GM21528 (cell line): ENCODE data around the gene KLHL17.
"Not testable (repeated sequence)": the region's sequence is repeated elsewhere in the genome, so short reads cannot be mapped to it uniquely, and the experiment has no call there.

Experiments used
- ATAC-seq: cut with Tn5 transposase; IDR thresholded peaks from one replicate; pipeline ENCODE4 v1.9.1; 2021; ENCODE audit warnings: mild to moderate bottlenecking, moderate library complexity; ENCODE audit not compliant: unreplicated experiment, low FRiP score

KLHL17 gene

DNA sequence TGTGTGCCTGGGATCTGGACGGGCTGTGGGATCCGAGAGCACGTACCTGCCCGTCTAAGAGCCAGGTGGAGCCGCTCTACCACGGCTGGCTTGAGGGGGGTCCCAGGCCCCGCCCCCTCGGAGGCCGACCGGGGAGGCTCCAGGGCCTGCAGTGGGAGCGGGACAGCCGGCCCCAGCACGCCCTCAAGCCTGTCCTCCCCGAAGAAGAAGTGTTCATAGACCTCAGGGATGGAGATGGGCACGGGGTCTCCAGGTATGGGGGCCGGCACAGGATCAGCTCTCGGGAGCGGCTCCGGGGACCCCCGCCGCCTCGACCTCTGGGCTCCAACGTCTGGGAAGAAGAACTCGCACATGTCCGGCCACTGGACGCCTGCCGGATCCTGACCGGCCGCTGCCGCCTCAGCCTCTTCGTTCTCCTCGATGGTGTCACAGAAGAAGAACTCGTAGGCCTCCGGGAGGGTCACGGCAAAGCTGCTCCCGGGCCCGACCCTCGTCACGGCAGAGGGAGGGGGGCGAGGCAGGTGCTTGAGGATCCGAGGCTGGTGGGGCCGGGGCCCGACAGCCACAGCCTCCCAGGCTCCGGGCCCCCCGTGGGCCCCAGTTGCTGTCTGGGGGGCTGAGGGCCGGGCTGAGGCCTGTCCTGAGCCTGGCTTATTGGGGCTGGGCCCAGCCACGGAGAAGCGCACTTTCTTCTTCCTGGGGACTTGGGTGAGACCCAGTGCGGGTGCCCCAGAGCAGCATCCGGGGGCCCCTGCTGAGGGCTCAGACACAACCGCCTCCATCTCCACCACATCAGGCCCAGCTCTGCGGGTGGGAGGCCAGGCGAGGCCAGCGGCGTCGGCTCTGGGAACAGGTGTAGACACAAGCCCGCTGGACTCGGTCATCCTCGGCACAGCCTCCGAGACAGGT lies 18.7 kb downstream of the KLHL17 start:
- no peak for ATAC-seq

DNA sequence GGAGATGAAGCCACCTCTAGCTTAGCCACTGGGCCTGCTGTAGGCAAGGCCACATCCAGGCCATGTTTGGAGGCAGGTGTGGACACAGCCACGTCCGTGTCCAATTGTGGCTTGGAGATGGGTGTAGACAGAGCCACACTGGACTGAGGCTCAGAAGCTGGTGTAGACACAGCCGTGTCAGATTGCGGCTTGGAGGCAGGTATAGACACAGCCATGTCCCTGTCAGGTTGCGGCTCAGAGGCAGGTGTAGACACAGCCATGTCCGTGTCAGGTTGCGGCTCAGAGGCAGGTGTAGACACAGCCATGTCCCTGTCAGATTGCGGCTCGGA lies 19.3 kb downstream of the KLHL17 start:
- no peak for ATAC-seq

DNA sequence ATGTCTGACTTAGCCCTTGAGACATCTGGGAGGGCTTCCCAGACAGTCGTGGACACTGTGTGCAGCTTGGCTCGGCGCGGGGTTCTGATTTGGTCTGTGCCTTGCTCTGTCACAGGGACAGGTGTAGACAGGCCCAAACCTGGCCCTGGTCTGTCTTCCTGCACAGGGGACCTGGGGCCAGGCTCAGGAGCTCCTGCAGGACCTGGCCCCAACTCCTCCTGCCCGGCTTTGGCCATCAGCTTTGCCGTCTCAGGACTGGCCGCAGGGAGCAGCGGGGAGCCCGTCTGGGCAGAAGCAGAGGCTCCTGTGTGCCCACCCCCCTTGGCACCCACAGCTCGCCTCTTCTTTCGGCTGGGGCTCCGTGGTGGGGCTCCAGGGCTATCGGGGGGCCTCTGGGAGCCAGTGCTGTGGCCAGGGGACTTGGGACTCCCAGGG lies 19.8 kb downstream of the KLHL17 start:
- no peak for ATAC-seq

DNA sequence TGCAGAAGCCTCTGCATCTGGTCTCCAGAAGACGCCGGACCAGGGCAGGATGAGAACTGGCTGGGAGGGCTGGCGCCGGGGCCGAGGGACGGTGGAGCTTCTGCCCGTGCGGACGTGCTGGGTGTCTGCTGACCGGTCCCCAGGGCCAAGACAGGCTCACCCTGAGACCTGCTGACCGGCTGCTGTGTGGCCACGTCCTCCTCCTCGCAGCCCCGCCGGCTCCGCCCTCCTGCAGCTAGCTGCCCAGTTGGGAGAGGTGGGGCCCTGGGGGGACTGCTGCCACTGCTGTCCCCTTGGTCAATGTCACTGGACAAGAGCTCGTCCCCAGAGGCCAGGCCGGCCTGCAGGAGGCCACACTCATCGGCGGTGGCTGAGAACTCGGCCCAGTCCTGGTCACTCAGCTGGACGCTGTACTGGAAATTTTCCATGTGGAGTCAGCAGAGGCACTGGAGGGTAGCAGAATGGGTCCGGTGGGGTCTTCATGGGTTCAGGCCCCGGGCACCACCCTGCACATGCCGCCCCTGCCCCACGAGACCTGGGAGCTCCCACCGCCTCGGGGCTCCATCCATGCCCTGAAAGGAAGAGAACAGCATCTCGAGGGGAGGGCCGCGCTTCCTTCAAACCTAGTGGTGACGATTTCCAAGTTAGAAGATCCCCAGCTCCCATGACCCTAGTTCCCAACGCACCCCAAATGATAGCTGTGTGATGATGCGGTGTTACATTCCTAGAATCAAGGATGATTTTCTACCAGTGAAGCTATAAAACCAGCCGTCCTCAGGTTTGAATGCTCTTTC lies 20.4 kb downstream of the KLHL17 start:
- no peak for ATAC-seq

DNA sequence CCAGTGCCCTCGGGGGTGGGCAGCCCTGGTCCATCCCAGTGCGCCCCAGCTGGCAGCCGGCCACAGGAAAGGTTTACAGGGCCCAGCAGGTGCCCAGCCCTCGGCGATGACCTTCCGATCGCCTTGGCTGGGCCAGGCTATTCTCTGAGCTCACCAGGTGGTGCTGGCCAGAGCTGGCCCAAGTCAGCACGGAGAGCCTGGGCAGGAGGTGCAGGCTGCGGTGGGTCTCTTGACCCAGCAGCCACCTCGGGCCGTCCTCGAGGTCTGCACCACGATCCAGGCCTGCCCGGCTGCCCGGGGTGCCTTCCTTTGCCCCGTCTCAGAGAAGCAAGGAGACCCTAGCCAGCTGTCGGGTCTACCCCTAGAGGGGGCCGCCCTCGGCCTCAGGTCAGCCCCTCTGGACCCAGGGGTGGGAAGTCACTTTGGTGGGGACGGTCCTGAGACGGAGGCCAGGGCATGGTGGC lies 21.1 kb downstream of the KLHL17 start:
- ATAC-seq = no peak

DNA sequence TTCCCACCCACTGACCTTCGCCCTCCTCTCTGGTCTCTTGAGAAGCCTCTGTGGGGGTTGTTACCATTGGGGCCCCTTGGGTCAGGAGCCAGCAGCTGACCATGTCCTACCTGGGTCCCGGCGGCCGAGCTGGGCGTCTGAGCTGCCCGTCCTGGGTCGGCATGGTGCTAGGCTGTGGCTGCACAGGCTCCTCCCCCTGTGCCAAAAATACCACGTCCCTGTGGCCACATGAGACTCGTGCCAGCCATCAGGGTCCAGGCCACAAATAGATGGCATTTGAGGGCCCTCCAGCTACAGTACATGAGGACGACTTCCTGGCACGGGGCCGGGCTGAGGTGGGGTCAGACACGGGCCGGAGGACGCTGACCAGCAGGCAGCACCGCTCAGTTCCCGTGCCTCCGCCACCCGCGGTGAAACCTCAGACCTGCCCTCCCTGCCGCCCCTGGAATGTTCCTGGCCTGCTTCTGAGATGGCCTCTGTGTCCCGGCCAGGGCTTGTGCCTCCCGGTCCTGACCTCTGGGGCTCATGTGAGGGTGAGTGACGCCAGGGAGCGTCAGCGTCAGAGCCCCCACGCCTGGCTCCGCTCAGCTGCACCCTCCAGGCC lies 21.7 kb downstream of the KLHL17 start, which contains the start of gene PERM1:
PERM1 (minus strand) TSS at position 139 of the 604 bp plus-strand sequence. CDS start 1,064 bp downstream, outside the sequence.
- ATAC-seq = no peak

DNA sequence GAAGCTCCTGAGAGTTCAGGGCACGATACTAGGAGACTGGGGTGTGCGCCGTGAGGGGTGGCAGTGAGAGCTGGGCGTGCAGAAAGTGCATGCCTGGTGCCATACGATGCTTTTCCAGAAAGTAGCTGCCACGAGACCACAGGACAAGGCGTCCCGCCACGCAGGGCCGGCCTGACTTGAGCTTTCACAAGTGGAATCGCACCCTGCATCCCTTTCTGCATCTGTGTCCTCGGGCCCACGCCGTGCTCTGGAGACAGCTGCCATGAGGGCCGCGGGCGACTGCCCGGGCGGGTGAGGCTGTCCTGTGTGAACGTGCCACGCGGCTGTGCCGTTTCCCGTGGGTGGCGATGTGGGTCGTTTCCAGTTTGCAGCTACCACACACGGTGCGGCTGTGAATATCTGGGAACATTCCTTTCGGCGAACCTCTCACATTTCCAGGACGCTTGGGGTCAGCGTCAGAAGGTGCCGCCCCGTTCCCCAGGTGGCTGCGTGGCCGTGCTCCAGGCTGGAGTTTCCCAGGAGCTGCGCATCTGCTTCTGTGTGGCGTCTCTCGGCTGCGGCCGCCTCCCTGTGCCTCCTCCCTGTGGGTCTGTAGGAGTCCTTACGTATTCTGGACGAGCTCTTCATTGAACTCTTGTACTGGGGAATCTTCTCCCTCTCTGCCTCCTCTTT lies 22.5 kb downstream of the KLHL17 start:
- no peak for ATAC-seq

DNA sequence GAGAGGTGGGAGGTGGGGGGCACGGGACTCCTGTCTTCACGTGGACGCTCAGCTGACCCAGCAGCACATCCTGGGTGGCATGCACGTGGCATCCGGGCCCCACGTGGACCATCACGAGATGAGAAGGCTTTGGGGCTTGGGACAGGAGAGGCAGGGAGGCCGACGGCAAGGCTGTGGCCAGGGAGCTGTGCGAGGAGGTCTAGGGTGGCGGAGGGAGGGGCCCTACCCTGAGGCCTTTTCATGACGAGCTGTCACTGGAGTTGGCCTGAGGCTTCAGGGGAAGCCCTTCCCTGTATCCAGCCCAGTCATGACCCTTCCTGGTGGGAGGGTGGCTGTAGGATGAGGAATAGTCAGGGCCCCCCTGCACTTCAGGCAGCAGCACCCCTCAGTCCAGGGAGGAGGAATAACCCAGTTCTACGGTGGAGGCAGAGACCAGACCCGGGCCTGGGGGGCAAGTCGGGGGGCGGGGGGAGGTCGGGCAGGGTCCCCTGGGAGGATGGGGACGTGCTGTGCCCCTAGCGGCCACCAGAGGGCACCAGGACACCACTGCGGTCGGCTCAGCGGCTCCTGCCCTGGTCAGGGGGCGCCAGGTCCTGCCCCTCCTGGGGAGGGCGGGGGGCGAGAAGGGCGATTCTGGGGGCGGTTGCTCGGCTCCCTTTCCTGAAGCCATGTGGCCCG lies 23.6 kb downstream of the KLHL17 start:
- ATAC-seq = no peak

DNA sequence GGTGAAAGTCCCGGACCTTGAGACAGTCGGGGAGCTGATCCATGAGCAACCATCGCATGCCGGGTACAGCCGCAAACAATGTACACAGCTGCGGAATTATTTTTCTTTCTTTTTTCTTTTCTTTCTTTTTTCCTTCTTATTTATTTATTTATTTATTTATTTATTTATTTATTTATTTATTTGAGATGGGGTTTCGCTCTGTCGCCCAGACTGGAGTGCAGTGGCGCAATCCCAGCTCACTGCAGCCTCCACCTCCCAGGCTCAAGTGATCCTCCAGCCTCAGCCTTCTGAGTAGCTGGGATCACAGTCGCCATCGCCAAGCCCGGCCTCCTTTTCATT lies 24.1 kb downstream of the KLHL17 start:
- ATAC-seq = no peak

DNA sequence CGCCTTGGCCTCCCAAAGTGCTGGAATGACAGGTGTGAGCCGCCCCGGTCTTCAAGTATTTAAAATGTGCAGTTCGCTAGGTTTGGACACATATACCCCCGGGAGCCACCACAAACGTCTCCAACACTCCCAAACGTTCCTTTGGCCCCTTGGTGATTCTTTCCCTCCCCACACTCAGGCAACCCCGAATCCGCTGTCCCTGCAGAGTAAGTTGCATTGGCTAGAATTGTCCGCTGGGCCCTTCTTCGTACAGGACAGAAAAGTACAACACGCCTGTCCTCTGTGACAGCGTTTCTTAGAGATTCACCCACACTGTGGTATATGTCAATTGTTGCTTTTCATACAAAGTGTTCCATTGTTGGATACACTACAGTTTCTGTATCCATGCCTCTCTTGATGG lies 24.7 kb downstream of the KLHL17 start:
- no peak for ATAC-seq

DNA sequence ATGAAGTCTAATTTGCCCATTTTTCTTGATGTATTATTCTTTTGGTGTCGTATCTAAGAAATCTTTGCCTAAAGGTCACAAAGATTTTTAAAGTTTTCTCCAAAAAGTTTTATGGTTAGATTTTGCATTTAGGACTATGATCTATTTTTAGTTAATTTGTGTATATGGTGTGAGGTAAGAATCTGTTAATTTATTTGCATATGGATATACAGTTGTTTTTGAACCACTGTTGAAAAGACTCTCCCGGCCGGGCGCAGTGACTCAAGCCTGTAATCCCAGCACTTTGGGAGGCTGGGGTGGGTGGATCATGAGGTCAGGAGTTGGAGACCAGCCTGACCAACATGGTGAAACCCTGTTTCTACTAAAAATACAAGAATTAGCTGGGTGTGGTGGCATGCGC lies 27.7 kb downstream of the KLHL17 start:
- not testable (repeated sequence) for ATAC-seq

DNA sequence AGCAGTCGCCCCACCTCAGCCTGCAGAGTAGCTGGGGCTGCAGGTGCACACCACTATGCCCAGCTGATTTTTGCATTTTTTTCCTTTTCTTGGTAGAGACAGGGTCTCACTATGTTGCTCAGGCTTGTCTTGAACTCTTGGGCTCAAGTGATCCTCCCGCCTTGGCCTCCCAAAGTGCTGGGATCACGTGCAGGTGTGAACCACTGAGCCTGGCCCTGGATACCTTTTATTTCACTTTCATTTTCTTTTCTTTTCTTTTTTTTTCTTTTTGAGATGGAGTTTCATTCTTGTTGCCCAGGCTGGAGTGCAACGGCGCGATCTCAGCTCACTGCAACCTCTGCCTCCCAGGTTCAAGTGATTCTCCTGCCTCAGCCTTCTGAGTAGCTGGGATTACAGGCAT lies 30.9 kb downstream of the KLHL17 start:
- not testable (repeated sequence) for ATAC-seq

DNA sequence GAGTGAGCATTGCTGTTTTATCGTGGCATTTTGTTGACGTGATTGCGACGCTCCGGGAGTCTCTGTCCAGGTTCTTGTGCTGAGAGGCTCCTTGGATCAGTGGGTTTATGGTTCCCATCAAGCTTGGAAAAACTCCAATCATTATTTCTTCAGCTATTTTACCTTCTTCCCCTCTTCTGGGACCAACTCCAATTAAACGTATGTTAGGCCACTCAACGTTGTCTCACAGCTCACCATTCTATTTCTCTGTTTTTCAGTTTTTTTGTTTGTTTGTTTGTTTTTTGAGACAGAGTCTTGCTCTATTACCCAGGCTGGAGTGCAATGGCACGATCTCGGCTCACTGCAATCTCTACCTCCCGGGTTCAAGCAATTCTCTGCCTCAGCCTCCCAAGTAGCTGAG lies 31.5 kb downstream of the KLHL17 start:
- no peak for ATAC-seq

DNA sequence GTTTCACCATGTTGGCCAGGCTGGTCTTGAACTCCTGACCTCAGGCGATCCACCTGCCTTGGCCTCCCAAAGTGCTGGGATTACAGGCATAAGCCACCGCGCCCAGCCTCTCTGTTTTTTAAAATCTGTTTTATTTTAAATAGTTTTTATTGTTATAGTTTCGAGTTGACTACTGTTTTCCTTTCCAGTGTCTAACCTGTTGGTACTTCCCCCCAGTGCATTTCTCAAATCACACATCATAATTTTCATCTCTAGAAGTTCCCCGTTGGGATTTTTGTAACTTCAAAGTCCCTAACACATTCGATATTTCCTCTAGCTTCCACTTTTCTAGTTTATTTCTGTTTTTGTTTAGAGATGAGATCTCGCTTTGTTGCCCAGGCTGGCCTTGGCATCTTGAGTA lies 32.0 kb downstream of the KLHL17 start:
- ATAC-seq = no peak

DNA sequence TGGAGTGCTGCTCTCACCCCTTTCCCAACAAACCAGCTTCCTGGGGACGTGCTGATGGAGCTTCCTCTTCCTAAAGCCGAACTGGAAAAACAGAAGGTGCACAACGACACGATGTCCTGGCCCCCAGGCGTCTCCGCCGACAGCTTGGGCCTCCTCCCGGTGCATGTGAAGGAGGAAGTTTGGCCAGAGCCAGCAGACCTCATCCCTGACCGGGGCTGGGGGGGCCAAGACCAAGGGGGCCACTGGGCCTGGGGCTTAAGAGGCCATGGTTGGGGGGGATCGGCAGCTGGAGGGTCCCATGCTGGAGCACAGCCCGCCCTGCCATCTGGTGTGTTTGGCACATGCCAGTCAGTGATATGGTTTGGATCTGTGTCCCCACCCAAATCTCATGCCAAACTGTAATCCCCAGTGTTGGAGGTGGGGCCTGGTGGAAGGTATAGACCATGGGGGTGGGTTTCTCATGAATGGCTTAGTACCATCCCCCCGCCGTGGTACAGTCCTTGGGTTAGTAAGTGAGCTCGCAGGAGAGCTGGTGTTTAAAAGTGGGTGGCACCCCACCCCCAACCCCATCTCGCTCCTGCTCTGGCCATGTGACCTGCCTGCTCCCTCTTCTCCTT lies 33.1 kb downstream of the KLHL17 start:
- no peak for ATAC-seq

DNA sequence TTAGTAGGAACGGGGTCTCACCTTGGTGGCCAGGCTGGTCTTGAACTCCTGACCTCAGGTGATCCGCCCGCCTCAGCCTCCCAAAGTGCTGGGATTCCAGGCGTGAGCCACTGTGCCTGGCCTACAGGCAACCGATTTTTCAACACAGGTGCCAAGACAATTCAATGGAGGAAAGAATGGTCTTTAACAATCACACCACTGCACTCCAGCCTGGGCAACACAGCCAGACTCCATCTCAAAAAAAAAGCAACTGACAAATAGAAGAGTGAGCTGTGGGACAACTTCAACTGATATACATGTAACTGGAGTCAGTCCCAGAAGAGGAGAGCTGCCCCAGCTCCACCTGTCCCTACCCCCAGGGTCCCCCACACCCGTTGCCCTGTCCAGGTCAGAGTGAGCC lies 34.2 kb downstream of the KLHL17 start:
- ATAC-seq = not testable (repeated sequence)

DNA sequence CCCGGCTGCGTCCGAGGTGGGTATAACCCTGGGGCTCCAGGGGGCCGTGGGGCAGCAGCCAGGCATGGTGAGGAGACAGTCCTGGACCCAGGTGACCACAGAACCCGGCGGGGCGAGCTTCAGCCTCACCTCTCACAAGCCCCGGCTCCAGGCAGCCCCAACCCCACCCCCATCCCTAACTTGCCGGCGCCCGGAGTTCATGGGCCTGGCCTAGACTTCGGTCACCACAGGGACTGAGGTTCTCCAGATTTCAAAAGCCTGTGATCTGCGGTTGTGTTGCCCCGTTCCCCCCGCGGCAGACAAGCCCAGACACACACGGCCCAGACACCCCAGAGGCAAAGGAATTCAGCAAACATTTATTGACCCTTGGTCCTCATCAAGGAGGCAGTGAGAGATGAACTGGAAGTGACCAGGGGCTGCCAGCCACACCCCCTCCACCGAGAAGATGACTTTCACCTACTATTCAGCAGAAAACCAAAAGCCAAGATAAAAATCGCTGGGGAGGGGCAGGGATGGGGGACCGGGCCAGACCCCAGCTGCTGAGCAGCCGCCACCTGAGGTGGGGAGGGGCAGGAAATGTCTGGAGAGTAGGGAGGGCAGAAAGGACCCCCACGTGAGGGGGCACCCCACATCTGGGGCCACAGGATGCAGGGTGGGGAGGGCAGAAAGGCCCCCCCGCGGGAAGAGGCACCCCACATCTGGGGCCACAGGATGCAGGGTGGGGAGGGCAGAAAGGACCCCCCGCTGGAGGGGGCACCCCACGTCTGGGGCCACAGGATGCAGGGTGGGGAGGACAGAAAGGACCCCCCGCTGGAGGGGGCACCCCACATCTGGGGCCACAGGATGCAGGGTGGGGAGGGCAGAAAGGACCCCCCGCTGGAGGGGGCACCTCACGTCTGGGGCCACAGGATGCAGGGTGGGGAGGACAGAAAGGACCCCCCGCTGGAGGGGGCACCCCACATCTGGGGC lies 35.6 kb downstream of the KLHL17 start:
- no peak for ATAC-seq

DNA sequence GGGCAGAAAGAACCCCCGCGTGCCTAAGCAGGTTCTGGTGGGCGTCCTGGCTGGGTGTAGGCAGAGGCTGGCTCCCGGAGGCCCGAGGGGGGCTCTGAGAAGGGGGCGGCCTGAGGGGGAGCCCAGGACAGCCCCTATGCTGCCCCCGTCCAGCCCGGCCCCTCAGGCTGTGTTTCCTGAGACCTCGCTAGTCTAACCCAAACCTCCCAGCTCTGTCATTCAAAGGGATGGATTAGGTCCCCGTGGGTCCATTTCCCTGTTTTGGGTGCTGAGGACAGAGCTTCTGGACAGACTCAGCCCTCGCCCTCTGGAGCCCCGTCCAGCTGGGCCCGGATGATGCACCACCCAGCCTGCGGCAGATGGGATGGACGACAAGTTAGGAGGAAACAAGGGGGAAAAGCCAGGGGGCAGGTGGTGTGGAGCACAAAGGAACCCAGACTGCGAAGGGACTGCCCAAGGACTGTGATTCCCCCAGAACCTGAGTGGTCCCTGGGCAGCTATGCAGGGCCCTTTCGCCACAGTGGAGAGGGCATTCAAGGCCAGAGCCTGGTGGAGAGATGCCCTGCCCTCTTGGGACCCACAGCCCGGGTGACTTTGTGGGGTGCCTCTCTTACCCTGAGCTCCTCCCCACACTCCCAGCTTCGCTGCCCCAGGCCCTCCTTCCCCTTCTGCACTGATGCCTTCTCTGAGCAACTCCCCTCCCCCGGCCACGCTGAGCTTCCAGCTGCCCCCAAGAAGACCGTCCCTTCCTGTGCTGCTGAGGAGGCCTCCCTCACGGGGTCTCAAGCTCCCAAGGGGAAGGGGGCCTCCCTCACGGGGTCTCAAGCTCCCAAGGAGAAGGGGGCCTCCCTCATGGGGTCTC lies 36.7 kb downstream of the KLHL17 start:
- ATAC-seq = no peak
